Measurements from ENCODE around the gene SLC47A2. TPM values are rescaled to one million over a fixed set of nuclear protein-coding genes. Genes with fewer than 3 reads are reported as not detected.
A peak's percentile ranks its signal among the peaks of the same experiment; 100 is the strongest.
"Not testable (repeated sequence)": the region's sequence is repeated elsewhere in the genome, so short reads cannot be mapped to it uniquely, and the experiment has no call there.

The SLC47A2 gene
- total RNA-seq, 1 donor from 2014 or later: not detected

DNA sequence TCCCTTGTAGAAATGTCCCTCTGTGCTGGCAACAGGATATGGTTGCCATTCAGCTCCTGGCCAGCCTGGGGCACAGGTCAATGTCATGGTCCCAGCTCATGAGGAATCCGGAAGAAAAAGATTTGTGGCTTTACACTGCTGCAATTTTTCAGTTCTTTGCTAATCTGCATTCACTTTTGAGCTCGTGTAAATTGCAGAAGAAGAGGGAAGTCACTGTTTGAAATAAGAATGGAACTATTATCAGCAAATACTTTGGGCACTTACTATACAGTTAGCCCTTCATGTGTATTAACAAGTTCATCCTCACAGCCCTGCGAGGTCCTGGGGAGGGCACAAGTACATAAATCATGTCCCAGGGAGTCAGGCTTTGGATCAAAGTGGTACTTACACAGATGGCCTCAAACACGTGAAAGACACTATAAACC, 14.2 kb downstream of the SLC47A2 start:
- peaks cover 6% of the 10 kb centered on the region for H3K27me3 Mint-ChIP-seq (ENCODE audit: unreplicated experiment)
- H3K36me3 Mint-ChIP-seq (ENCODE audit: low read depth, unreplicated experiment): no peaks in the 10 kb centered on the region
- H3K9me3 Mint-ChIP-seq (ENCODE audit: unreplicated experiment): no peaks in the 10 kb centered on the region
- peaks cover 4% of the 10 kb centered on the region for H3K4me1 Mint-ChIP-seq (ENCODE audit: unreplicated experiment)
- TF ChIP-seq, protein P1, sequence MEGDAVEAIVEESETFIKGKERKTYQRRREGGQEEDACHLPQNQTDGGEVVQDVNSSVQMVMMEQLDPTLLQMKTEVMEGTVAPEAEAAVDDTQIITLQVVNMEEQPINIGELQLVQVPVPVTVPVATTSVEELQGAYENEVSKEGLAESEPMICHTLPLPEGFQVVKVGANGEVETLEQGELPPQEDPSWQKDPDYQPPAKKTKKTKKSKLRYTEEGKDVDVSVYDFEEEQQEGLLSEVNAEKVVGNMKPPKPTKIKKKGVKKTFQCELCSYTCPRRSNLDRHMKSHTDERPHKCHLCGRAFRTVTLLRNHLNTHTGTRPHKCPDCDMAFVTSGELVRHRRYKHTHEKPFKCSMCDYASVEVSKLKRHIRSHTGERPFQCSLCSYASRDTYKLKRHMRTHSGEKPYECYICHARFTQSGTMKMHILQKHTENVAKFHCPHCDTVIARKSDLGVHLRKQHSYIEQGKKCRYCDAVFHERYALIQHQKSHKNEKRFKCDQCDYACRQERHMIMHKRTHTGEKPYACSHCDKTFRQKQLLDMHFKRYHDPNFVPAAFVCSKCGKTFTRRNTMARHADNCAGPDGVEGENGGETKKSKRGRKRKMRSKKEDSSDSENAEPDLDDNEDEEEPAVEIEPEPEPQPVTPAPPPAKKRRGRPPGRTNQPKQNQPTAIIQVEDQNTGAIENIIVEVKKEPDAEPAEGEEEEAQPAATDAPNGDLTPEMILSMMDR (IDR thresholded peaks at IDR 0.05; ENCODE audit: unreplicated experiment): no peak
- no peak for DNase-seq (ENCODE audit: low spot score)
- H3K4me3 Mint-ChIP-seq (ENCODE audit: unreplicated experiment): no peak overlapping the region
- H3K27ac Mint-ChIP-seq (ENCODE audit: unreplicated experiment): no peak overlapping the region

DNA sequence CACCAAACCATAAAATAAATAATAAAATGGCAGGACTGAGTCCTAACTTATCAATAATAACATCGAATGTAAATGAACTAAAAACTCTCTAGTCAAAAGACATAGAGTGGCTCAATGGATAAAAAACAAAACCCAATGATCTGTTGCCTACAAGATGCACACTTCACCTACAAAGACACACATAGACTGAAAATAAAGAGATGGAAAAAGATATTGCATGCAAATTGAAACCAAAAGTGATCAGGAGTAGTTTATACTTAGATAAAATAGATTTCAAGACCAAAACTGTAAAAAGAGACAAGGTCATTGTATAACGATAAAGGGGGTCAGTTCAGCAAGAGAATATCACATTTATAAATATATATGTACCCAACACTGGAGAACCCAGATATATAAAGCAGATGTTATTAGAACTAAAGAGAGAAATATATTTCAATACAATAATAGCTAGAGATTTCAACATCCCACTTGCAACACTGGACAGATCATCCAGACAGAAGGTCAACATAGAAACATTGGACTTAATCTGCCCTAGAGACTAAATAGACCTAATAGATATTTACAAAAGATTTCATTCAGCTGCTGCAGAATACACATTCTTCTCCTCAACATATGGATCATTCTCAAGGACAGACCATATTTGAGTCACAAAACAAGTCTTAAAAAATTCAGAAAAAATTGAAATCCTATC, 29.8 kb downstream of the SLC47A2 start:
- no peaks in the 10 kb centered on the region for H3K4me1 Mint-ChIP-seq (ENCODE audit: unreplicated experiment)
- H3K27me3 Mint-ChIP-seq (ENCODE audit: unreplicated experiment): peaks cover 3% of the 10 kb centered on the region
- no peak overlapping the region for H3K27ac Mint-ChIP-seq (ENCODE audit: unreplicated experiment)
- no peaks in the 10 kb centered on the region for H3K9me3 Mint-ChIP-seq (ENCODE audit: unreplicated experiment)
- H3K36me3 Mint-ChIP-seq (ENCODE audit: low read depth, unreplicated experiment): peaks cover 10% of the 10 kb centered on the region
- no peak overlapping the region for H3K4me3 Mint-ChIP-seq (ENCODE audit: unreplicated experiment)
- DNase-seq (ENCODE audit: low spot score): no peak
- TF ChIP-seq, protein P1 (IDR thresholded peaks at IDR 0.05; ENCODE audit: unreplicated experiment): no peak

DNA sequence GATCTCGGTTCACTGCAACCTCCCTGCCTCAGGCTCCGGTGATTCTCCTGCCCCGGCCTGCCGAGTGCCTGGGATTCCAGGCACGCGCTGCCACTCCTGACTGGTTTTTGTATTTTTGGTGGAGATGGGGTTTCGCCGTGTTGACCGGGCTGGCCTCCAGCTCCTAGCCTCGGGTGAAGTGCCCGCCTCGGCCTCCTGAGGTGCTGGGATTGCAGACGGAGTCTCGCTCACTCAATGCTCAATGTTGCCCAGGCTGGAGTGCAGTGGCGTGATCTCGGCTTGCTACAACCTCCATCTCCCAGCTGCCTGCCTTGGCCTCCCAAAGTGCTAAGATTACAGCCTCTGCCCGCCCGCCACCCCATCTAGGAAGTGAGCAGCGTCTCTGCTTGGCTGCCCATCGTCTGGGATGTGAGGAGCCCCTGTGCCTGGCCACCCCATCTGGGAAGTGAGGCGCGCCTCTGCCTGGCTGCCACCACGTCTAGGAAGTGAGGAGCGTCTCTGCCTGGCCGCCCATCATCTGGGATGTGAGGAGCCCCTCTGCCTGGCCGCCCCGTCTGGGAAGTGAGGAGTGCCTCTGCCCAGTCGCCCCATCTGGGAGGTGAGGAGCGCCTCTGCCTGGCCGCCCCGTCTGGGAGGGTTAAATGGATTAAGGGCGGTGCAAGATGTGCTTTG, 31.3 kb downstream of the SLC47A2 start:
- peaks cover 10% of the 10 kb centered on the region for H3K36me3 Mint-ChIP-seq (ENCODE audit: low read depth, unreplicated experiment)
- H3K4me3 Mint-ChIP-seq (ENCODE audit: unreplicated experiment); H3K9me3 Mint-ChIP-seq (ENCODE audit: unreplicated experiment); DNase-seq (ENCODE audit: low spot score); H3K27ac Mint-ChIP-seq (ENCODE audit: unreplicated experiment); H3K4me1 Mint-ChIP-seq (ENCODE audit: unreplicated experiment); H3K27me3 Mint-ChIP-seq (ENCODE audit: unreplicated experiment): not testable (repeated sequence)

DNA sequence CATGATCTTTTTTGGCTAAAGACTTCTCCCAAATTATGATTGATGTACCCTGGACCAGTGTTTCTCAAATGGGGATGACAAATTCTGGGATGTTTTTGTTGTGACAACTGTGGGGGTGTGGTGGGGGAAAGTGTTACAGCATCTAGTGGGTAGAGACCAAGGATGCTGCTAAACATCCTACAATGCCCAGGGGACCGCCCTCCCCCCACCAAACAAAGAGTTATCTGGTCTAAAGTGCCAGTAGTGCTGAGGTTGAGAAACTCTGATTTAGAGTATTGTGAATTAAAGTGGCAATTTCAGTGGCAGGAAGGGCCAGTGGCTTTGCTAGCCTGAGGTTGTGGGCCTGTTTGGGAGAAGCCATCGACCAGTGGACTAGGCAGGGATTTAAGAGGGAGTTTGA, 33.3 kb downstream of the SLC47A2 start:
- H3K9me3 Mint-ChIP-seq (ENCODE audit: unreplicated experiment): peaks cover under 1% of the 10 kb centered on the region
- H3K27me3 Mint-ChIP-seq (ENCODE audit: unreplicated experiment): peaks cover 3% of the 10 kb centered on the region
- H3K4me1 Mint-ChIP-seq (ENCODE audit: unreplicated experiment): no peaks in the 10 kb centered on the region
- H3K36me3 Mint-ChIP-seq (ENCODE audit: low read depth, unreplicated experiment): peaks cover 26% of the 10 kb centered on the region
- H3K4me3 Mint-ChIP-seq (ENCODE audit: unreplicated experiment): no peak overlapping the region
- peak overlapping the region; percentile 10 for H3K27ac Mint-ChIP-seq (ENCODE audit: unreplicated experiment)
- TF ChIP-seq, protein P1 (IDR thresholded peaks at IDR 0.05; ENCODE audit: unreplicated experiment): no peak
- no peak for DNase-seq (ENCODE audit: low spot score)

DNA sequence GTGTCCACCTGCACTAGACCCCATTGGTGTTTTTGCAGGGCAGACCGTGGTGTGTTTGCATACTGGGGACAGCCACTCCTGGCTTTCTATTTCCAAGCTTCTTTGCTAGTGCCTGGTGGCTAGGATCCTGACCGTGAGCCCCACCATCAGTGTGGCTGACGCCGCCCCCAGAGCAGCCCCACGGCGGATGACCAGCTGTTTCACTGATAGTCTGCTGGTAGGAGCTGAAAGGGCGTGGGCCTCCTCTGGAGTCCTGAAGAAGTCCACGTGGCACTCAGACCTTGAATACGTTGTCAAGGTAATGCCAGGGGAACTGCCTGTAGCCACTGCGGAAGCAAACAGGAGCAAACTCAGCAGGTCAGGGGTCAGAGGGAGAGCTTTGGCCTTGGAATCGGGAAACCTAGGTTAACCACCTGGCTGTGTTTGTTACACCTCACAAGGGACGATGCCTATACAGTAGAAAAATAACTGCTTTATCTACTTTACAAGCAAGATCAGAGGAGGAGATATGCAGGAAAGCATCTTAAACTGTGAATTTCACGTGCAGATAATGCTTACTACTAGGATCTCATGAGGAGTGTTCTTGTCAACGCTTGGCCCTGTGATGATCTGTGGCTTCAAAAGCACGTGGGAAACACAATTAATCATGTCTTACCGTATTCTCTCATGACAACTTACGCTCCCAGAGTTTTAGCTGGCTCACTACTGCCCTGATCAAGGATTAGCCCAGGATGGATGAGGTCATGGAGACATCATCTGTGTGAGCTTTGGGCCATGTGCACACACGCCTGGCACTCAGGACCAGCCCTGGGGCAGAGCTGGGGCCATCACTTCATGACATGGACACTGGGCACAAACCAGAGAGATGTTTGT, 37.6 kb downstream of the SLC47A2 start:
- Mint-ChIP-seq H3K27ac (ENCODE audit: unreplicated experiment) (no peak overlapping the region), H3K4me1 (ENCODE audit: unreplicated experiment) (no peaks in the 10 kb centered on the region), H3K36me3 (ENCODE audit: low read depth, unreplicated experiment) (peaks cover 51% of the 10 kb centered on the region), H3K27me3 (ENCODE audit: unreplicated experiment) (peaks cover 2% of the 10 kb centered on the region), H3K4me3 (ENCODE audit: unreplicated experiment) (peak overlapping the region; percentile 66), H3K9me3 (ENCODE audit: unreplicated experiment) (peaks cover 8% of the 10 kb centered on the region)
- TF ChIP-seq, protein P1 (IDR thresholded peaks at IDR 0.05; ENCODE audit: unreplicated experiment): no peak
- no peak for DNase-seq (ENCODE audit: low spot score)

All from endothelial cell (in vitro differentiated cells).